HUDEP-2 (cell line): ENCODE data around the gene SAMD4B.

ENCODE experiments used
- DNase-seq, 76 experiments: peaks; one replicate each; lab custom pipeline; 2025; ENCODE audit not compliant: unreplicated experiment in 76 of 76; lab: John Stamatoyannopoulos, UW

SAMD4B gene

GRCh38 chr19:39417463-39418181, 75.4 kb downstream of the SAMD4B start:
- DNase-seq: no peak

GRCh38 chr19:39419003-39419402, 76.8 kb downstream of the SAMD4B start:
- DNase-seq: no peak

GRCh38 chr19:39420769-39421168, 78.5 kb downstream of the SAMD4B start:
- DNase-seq: no peak

- no peak for DNase-seq
Measured at GRCh38 chr19:39422020-39422419, 79.8 kb downstream of the SAMD4B start.

GRCh38 chr19:39423258-39424086, 81.3 kb downstream of the SAMD4B start:
- no peak for DNase-seq

GRCh38 chr19:39424934-39425333, 82.7 kb downstream of the SAMD4B start:
- DNase-seq: no peak

GRCh38 chr19:39425744-39426143, 83.5 kb downstream of the SAMD4B start:
- no peak for DNase-seq

- no peak for DNase-seq
Measured at GRCh38 chr19:39426170-39426569, 83.9 kb downstream of the SAMD4B start.

GRCh38 chr19:39427707-39428106, 85.5 kb downstream of the SAMD4B start:
- DNase-seq: no peak

GRCh38 chr19:39428283-39429112, 86.3 kb downstream of the SAMD4B start:
- no peak for DNase-seq

GRCh38 chr19:39430675-39431593, 88.7 kb downstream of the SAMD4B start:
- DNase-seq: no peak

- DNase-seq: no peak
Measured at GRCh38 chr19:39432677-39433025, 90.4 kb downstream of the SAMD4B start.

- no peak for DNase-seq
Measured at GRCh38 chr19:39433480-39434079, 91.4 kb downstream of the SAMD4B start.

- DNase-seq: peak in 3 of 76 experiments; percentile 11 to 27 (median 20)
Measured at GRCh38 chr19:39434123-39435076, 92.2 kb downstream of the SAMD4B start.
